NT2/D1 (cell line): ENCODE data around the gene ROPN1L.

Source experiments
- YY1 ChIP-seq: IDR thresholded peaks from 2 replicates; pipeline ENCODE4 v1.6.1; 2011; ENCODE audit not compliant: insufficient read length, insufficient read depth
- ZNF274 ChIP-seq: IDR thresholded peaks from 2 replicates; pipeline ENCODE4 v1.6.1; 2011; ENCODE audit warnings: mild to moderate bottlenecking, low read depth, low read length

DNA sequence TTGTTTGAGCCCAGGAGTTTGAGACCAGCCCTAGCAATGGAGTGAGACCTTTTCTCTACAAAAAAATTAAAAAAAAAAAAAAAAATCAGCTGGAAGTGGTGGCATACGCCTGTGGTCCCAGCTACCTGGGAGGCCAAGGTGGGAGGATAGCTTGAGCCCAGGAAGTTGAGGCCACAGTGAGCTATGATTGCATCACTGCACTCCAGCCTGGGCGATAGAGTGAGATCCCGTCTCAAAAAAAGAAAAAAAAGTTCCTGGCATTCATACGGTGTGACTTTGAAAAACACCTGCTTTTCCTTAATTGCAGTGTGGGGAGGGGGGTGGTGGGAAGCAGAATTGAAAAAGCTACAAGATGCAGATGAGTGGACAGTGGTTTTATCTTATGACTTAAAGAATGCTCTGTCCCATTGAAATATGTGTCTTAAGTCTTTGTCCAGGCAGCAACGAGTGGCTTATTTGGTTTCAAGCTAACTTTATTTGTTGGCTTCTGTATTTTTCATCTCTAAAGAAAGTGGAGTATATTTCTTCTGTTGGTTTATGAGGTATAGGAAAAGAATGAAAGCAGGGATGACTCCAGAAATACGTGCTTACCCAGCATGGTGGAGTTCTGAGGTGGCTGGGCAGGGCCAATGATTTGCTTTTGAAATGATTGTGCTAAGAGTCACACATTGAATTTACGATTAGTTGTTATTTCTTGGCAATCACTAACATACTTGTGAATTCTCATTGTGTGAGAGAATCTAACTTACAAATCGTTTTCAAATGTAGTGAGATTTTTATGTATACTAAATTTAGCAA, 27.8 kb downstream of the ROPN1L start:
- TF ChIP-seq YY1 (no peak), ZNF274 (no peak)
